Tibial nerve (tissue), 4 donors: ENCODE results near the gene SUMF1. TPM values are rescaled to one million over a fixed set of nuclear protein-coding genes. Genes with fewer than 3 reads are reported as not detected.
"Not testable (repeated sequence)": the region's sequence is repeated elsewhere in the genome, so short reads cannot be mapped to it uniquely, and the experiment has no call there.

Source experiments
- DNase-seq, 2 donors: peaks; one replicate each; pipeline ENCODE4 v3.0.0-alpha.2; 2019; ENCODE audit warnings: low spot score in 2 of 2
- H3K27ac ChIP-seq, 4 donors: fragments of 200-600 bp; sonication (generic) in 3 of 4; one replicate each; pipeline ENCODE4 v1.5.1; 2017 to 2019; ENCODE audit warnings: mild to moderate bottlenecking in 1 of 4
- H3K27me3 ChIP-seq, 2 donors: fragments of 200-600 bp; sonication (generic) in 1 of 2; one replicate each; pipeline versions ENCODE4 v1.5.1 to v1.6.0; 2017 to 2019
- H3K36me3 ChIP-seq, 3 donors: fragments of 200-600 bp; sonication (generic); one replicate each; pipeline ENCODE4 v1.5.1; 2018 to 2019
- H3K4me1 ChIP-seq, 4 donors: fragments of 200-600 bp; sonication (generic) in 3 of 4; one replicate each; pipeline ENCODE4 v1.5.1; 2017 to 2019
- H3K4me3 ChIP-seq, 4 donors: fragments of 200-600 bp; sonication (generic) in 3 of 4; one replicate each; pipeline ENCODE4 v1.5.1; 2017 to 2019; ENCODE audit warnings: mild to moderate bottlenecking in 1 of 4, moderate library complexity in 1 of 4
- H3K9me3 ChIP-seq, 4 donors: fragments of 200-600 bp; sonication (generic) in 3 of 4; one replicate each; pipeline ENCODE4 v1.5.1; 2017 to 2019
- CTCF ChIP-seq, 5 experiments: fragments of 200-600 bp in 3 of 5; fragments of 450-650 bp in 2 of 5; sonication (generic) in 3 of 5; IDR thresholded peaks; one replicate each; pipeline ENCODE4 v1.5.1; 2016 to 2019; ENCODE audit warnings: antibody characterized with exemption in 5 of 5, mild to moderate bottlenecking in 3 of 5, moderate library complexity in 2 of 5
- EP300 ChIP-seq, 2 donors: sonication (generic); formaldehyde crosslinking; IDR thresholded peaks; one replicate each; pipeline ENCODE4 v1.6.1; 2017; ENCODE audit warnings: antibody characterized with exemption in 2 of 2, mild to moderate bottlenecking in 1 of 2
- POLR2A ChIP-seq, 2 donors: fragments of 450-650 bp; IDR thresholded peaks; one replicate each; pipeline ENCODE4 v1.6.1; 2017; ENCODE audit warnings: antibody characterized with exemption in 2 of 2, mild to moderate bottlenecking in 2 of 2, moderate library complexity in 2 of 2
- WGBS, 2 donors: methylation state at CpG; one replicate each; pipeline ENCODE4 v1.1.5; 2018; 5-methylcytosine and 5-hydroxymethylcytosine counted together
- total RNA-seq, 4 donors: library from RNA; depleted of rRNA; stranded (reverse); fragments of >200 nt; gene quantifications; one replicate each; pipeline ENCODE4 v1.1.0, GENCODE V29; 2016

The SUMF1 gene
- total RNA-seq, 4 donors from 2014 or later: 49.2 to 70.6 (median 63.8) TPM

GRCh38 chr3:4332111-4332510, 135.0 kb downstream of the SUMF1 start:
- TF ChIP-seq POLR2A (IDR thresholded peaks at IDR 0.05) (no peak), EP300 (IDR thresholded peaks at IDR 0.05) (no peak), CTCF (IDR thresholded peaks at IDR 0.05) (no peak)

GRCh38 chr3:4329806-4330205, 137.3 kb downstream of the SUMF1 start:
- H3K9me3 ChIP-seq: peaks cover 0 to 16% (median 0%) of the 10 kb centered on the region in 4 donors
- not testable (repeated sequence) for DNase-seq, H3K27ac ChIP-seq, H3K4me3 ChIP-seq, H3K27me3 ChIP-seq, H3K36me3 ChIP-seq
- peaks cover 0 to 11% (median 0%) of the 10 kb centered on the region in 4 donors for H3K4me1 ChIP-seq

More at GRCh38 chr3:4332111-4332510, 135.0 kb downstream of the SUMF1 start:
- peaks cover 0 to 5% (median 0%) of the 10 kb centered on the region in 3 donors for H3K36me3 ChIP-seq
- H3K4me1 ChIP-seq: peaks cover 0 to 8% (median 0%) of the 10 kb centered on the region in 4 donors
- no peaks in the 10 kb centered on the region for H3K27me3 ChIP-seq
- 93 to 96% methylated on average over 1 of the region's 1 CpG for WGBS, 2 donors
- H3K9me3 ChIP-seq: peaks cover 0 to 16% (median 0%) of the 10 kb centered on the region in 4 donors
- H3K4me3 ChIP-seq: no peak overlapping the region
- DNase-seq: no peak
- no peak overlapping the region for H3K27ac ChIP-seq

GRCh38 chr3:4326868-4327267, 140.2 kb downstream of the SUMF1 start:
- H3K27ac ChIP-seq: no peak overlapping the region

GRCh38 chr3:4323246-4324027, 143.6 kb downstream of the SUMF1 start:
- WGBS, 2 donors: 74 to 88% methylated on average over 3 of the region's 3 CpGs
- no peak overlapping the region for H3K27ac ChIP-seq
- H3K36me3 ChIP-seq: peaks cover 0 to 8% (median 0%) of the 10 kb centered on the region in 3 donors
- no peaks in the 10 kb centered on the region for H3K27me3 ChIP-seq
- no peak overlapping the region for H3K4me3 ChIP-seq
- no peak for TF ChIP-seq EP300 (IDR thresholded peaks at IDR 0.05)
- no peak for TF ChIP-seq CTCF (IDR thresholded peaks at IDR 0.05)
- TF ChIP-seq POLR2A (IDR thresholded peaks at IDR 0.05): no peak
- DNase-seq: no peak
- H3K4me1 ChIP-seq: peaks cover 0 to 37% (median 0%) of the 10 kb centered on the region in 4 donors
- peaks cover 0 to 7% (median 0%) of the 10 kb centered on the region in 4 donors for H3K9me3 ChIP-seq

More at GRCh38 chr3:4326868-4327267, 140.2 kb downstream of the SUMF1 start:
- Histone ChIP-seq H3K36me3 (peaks cover 0 to 5% (median 0%) of the 10 kb centered on the region in 3 donors), H3K4me3 (no peak overlapping the region), H3K27me3 (no peaks in the 10 kb centered on the region), H3K4me1 (peaks cover 0 to 25% (median 0%) of the 10 kb centered on the region in 4 donors), H3K9me3 (peaks cover 0 to 16% (median 0%) of the 10 kb centered on the region in 4 donors)
- 94 to 100% methylated on average over 1 of the region's 1 CpG for WGBS, 2 donors
- DNase-seq: no peak
- TF ChIP-seq CTCF (IDR thresholded peaks at IDR 0.05) (no peak), EP300 (IDR thresholded peaks at IDR 0.05) (no peak), POLR2A (IDR thresholded peaks at IDR 0.05) (no peak)

GRCh38 chr3:4322635-4323034, 144.4 kb downstream of the SUMF1 start:
- H3K36me3 ChIP-seq: peaks cover 0 to 14% (median 0%) of the 10 kb centered on the region in 3 donors
- DNase-seq: no peak
- WGBS, 2 donors: 46 to 54% methylated on average over 1 of the region's 1 CpG
- H3K4me1 ChIP-seq: peaks cover 0 to 37% (median 0%) of the 10 kb centered on the region in 4 donors
- no peaks in the 10 kb centered on the region for H3K27me3 ChIP-seq
- no peak overlapping the region for H3K4me3 ChIP-seq
- H3K9me3 ChIP-seq: no peaks in the 10 kb centered on the region
- TF ChIP-seq EP300 (IDR thresholded peaks at IDR 0.05) (peak in 1 of 2 donors; percentile 21), CTCF (IDR thresholded peaks at IDR 0.05) (no peak)
- no peak overlapping the region for H3K27ac ChIP-seq
